K562 treated with DMSO at 1 percent for 24 hours (cell line): ENCODE measurements around the gene C10orf88. TPM values are rescaled to one million over a fixed set of nuclear protein-coding genes. Genes with fewer than 3 reads are reported as not detected.

Experiments used
- total RNA-seq: library from RNA; unstranded; fragments of 300-600 nt; gene quantifications from 2 replicates; pipeline ENCODE4 v1.2.3, GENCODE V29; 2022; ENCODE audit warnings: low read depth; ENCODE audit not compliant: insufficient read depth

C10orf88 gene, protein sequence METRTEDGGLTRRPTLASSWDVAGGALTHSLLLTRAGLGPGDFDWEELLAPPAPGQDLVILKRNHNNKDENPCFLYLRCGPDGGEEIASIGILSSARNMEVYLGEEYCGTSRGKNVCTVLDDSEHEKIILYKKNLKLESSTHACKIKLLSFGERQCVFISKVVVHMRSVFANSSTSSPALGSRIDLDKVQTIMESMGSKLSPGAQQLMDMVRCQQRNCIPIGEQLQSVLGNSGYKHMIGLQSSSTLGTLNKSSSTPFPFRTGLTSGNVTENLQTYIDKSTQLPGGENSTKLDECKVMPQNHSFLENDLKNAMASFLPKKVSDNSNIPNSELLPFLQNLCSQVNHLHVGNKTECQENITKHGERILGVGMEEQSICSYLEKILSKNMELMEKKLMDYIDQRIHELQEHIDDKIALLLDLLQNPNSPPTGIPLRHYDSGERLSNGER
- 3.6 and 3.9 TPM in 2 replicates for total RNA-seq

DNA sequence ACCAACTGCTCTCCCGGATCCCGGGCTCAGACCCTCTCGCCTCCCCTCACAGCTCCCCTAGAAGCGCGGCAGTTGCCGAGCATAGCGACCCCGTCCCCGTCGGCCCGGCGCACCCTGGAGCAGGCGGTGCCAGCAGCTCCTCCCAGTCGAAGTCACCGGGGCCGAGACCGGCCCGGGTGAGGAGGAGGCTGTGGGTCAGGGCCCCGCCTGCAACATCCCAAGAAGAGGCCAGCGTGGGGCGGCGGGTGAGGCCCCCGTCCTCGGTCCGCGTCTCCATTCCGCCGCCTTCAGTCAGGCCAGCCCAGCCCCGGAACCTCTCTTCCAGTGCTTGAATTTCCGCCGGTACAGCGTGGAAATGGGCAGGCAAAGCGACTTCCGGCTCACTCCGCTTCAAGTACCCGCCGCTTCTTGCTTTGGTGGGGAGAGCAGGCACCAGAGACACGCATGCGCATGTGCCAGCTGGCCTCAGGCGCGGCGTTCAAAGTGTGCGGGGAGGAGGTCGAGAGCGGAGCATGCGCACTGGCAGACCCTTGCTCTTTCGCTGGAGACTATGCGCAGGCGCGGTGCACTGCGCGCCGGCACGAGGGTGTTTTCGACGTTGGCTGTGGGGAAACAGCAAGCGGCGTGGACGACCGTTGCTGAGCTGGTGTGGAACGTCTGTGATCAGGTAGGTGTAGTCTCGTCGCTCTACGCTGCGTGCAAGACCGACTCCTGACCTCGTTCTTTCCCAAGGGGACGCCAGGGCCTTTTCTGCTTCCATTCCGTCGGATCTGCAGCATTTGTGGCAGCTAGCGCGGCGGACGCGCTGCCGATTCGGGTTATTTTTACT lies at the start of gene C10orf88:
Gene C10orf88 (minus strand): TSS at position 326 of the 829 bp plus-strand sequence. CDS start 49 bp downstream, at position 277.

DNA sequence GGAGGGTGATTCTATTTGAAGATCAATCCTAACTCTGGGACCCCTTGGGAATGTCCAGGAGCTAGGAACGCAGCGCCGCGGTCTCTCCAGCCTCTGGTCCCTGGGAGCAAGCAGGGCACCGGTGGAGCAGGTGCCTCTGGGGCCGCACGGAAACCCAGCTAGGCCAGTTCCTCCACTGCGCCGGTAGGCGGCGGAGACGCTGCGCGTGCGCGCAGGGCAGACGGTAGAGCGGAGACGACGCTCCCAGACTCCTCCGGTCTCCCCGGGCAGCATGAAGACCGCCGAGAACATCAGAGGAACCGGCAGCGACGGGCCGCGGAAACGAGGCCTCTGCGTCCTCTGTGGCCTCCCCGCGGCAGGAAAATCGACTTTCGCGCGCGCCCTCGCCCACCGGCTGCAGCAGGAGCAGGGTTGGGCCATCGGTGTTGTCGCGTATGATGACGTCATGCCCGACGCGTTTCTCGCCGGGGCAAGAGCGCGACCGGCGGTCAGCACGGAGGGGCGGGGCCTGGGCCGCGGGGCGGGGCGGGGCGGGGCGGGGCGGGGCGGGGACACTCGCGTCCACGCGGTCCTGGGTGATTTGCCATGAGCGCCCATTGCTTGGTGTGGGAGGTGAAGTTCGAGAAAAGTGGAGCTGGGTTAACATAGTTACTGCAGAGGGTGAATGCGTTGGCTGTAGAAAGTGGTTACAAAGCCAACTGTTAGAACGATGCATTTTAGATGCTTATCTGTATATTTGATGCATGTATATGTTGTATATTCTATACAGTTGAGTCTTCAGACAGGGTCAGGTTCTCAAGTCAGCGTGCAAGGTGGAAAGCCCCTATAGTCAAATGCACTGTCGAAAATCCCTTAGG lies 26.4 kb upstream of the C10orf88 start, which contains the start of gene PSTK:
Gene PSTK (plus strand): TSS at position 193 of the 857 bp plus-strand sequence. CDS start 79 bp downstream, at position 272.

DNA sequence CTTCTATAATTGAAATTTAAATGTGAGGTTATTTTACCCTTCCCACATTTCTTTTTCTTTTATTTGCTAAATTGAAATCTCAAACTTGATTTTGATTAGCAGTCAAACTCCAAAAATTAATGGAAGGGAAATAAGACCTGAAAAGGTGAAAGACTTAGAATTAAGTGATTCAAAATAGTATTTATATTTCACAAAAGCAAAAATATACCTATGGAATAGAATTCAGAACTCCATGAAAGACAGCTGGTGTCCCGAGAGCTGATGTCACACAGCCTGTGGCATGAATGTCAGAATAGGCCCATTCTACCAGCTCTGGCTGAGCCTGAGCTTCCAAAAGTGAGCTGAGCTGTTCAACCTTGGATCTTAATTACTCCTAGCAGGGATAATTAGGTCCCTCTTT lies 43.7 kb downstream of the C10orf88 start, which contains the start of gene FAM24A:
Gene FAM24A (plus strand): TSS at position 301 of the 400 bp plus-strand sequence. CDS start 1,025 bp downstream, outside the sequence.

Other genes with a start within 250 kb of the C10orf88 start
- 0.28 and 0.66 TPM in 2 replicates for gene CUZD1, start 108.4 kb downstream of the C10orf88 start, total RNA-seq
- 5.6 and 8.4 TPM in 2 replicates for gene FAM24B, start 74.6 kb downstream of the C10orf88 start, total RNA-seq
- gene FAM24A, start 43.6 kb downstream of the C10orf88 start, total RNA-seq, result not detected in 2 replicates
- gene PSTK, start 26.2 kb upstream of the C10orf88 start, total RNA-seq, result 8.4 and 10.3 TPM in 2 replicates
- gene IKZF5, start 54.6 kb upstream of the C10orf88 start, total RNA-seq, result 2.3 and 10.0 TPM in 2 replicates
- 1.7 and 2.7 TPM in 2 replicates for gene ACADSB, start 54.8 kb upstream of the C10orf88 start, total RNA-seq
- gene HMX3, start 181.7 kb upstream of the C10orf88 start, total RNA-seq, result 57.1 and 57.2 TPM in 2 replicates
- gene HMX2, start 193.9 kb upstream of the C10orf88 start, total RNA-seq, result 0.90 and 1.5 TPM in 2 replicates
- 171 and 189 TPM in 2 replicates for gene BUB3, start 200.2 kb upstream of the C10orf88 start, total RNA-seq